GM12872 (cell line): ENCODE measurements around the gene GTPBP4.

Source experiments
- CTCF ChIP-seq: IDR thresholded peaks from 3 replicates; pipeline ENCODE4 v1.5.1; 2011; ENCODE audit warnings: low read depth, mild to moderate bottlenecking, low read length, moderate library complexity; ENCODE audit not compliant: insufficient read depth

The GTPBP4 gene

GRCh38 chr10:1036341-1036791 is 48.1 kb downstream of the GTPBP4 start:
- TF ChIP-seq CTCF, result no peak

- no peak for TF ChIP-seq CTCF
These were observed 48.9 kb downstream of the GTPBP4 start for GRCh38 chr10:1037098-1037497.

- no peak for TF ChIP-seq CTCF
These were observed 51.9 kb downstream of the GTPBP4 start for GRCh38 chr10:1040133-1040532.

- TF ChIP-seq CTCF, result no peak
These were observed 53.3 kb downstream of the GTPBP4 start for GRCh38 chr10:1041514-1041913.

GRCh38 chr10:1043532-1043995 is 55.3 kb downstream of the GTPBP4 start:
- TF ChIP-seq CTCF, result no peak

- TF ChIP-seq CTCF, result no peak
These were observed 55.9 kb downstream of the GTPBP4 start for GRCh38 chr10:1044146-1044545.

- TF ChIP-seq CTCF, result no peak
These were observed 56.7 kb downstream of the GTPBP4 start for GRCh38 chr10:1044964-1045363.

GRCh38 chr10:1045415-1045814 is 57.2 kb downstream of the GTPBP4 start:
- TF ChIP-seq CTCF, result no peak
